ENCODE data around the gene SPPL2A. TPM values are rescaled to one million over a fixed set of nuclear protein-coding genes. Genes with fewer than 3 reads are reported as not detected.
A peak's percentile ranks its signal among the peaks of the same experiment; 100 is the strongest.
"Not testable (repeated sequence)": the region's sequence is repeated elsewhere in the genome, so short reads cannot be mapped to it uniquely, and the experiment has no call there.

SPPL2A gene
- total RNA-seq, 2 donors from 2014 or later: 51.5 to 58.3 TPM

DNA sequence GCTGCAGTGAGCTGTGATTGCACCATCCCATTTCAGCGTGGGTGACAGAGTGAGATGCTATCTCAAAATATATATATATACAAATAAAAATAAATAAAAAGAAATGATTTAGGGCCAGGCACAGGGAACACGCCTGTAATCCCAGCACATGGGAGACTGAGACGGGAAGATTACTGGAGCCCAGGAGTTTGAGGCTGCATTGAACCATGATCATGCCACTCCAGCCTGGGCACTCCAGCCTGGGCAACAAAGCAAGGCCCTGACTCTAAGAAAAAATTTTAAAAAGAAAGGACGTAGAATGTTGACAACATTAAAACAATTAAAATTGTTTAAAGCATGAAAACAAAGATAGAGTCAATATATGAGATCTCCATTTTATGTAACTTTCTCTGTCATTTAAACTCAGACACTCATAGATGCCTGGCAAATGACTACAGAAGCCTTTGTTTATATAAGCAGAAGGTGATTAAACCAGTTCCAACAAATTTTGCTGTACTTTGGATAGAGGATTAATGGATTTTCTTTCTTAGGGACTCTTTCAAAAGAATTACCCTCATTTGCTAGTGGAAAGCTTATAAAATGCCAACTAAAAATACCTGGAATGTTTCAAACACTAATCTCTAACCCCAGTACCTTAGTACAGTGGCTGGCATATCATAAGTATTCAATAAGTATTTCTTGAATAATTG is 68.3 kb downstream of the SPPL2A start:
- DNase-seq (no peak), ATAC-seq (no peak)
- H3K4me1 Mint-ChIP-seq: peaks cover 2% of the 10 kb centered on the region
- no peaks in the 10 kb centered on the region for H3K9me3 ChIP-seq (ENCODE audit: control insufficient read depth, low read length, poor library complexity, severe bottlenecking)
- H3K36me3 Mint-ChIP-seq (ENCODE audit: low read depth): no peaks in the 10 kb centered on the region
- H3K27me3 Mint-ChIP-seq: no peaks in the 10 kb centered on the region
- H3K27ac Mint-ChIP-seq: no peak overlapping the region
- no peak overlapping the region for H3K4me3 Mint-ChIP-seq

DNA sequence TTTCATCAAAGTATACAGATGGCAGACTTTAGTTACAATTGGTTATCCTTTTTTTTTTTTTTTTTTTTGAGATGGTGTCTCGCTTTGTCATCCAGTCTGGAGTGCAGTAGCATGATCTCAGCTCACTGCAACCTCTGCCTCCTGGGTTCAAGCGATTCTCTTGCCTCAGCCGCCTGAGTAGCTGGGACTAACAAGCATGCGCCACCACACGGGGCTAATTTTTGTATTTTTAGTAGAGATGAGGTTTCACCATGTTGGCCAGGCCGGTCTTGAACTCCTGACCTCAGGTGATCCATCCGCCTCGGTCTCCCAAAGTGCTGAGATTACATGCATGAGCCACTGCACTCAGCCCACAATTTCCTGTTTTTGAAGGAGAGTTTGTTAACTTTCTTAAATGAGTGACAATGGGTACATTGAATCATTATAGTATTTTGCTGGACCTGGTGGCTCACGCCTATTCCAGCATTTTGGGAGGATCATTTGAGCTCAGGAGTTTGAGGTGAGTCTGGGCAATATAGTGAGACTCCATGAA is 70.8 kb downstream of the SPPL2A start:
- H3K36me3 Mint-ChIP-seq (ENCODE audit: low read depth); H3K9me3 ChIP-seq (ENCODE audit: control insufficient read depth, low read length, poor library complexity, severe bottlenecking); H3K27me3 Mint-ChIP-seq; H3K4me3 Mint-ChIP-seq; ATAC-seq; H3K27ac Mint-ChIP-seq; H3K4me1 Mint-ChIP-seq; DNase-seq: not testable (repeated sequence)

DNA sequence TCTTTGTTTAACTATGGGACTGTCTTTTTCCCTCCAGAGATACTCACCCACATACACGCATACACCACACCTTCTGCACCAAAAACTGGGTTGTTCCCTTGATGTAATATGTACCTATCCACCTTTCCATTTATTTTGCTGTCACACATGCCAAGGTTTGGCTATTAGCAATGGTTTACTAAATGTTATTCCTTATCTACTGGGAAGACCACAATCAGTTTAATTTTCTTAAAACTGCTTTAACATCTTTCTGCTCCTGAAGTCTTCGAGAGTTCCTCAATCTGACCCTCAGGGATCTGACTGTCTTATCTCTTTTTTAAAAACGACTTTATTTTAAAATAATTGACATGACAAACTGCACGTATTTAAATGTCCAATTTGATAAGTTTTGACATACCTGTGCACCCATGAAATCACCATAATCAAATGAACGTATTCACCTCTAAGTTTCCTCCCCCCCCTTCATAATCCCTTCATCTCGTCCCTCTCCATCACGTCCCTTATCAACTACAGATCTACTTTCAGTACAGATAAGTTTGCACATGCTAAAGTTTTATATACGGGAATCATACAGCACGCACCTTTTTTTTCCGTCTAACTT is 78.1 kb downstream of the SPPL2A start:
- Mint-ChIP-seq H3K36me3 (ENCODE audit: low read depth) (no peaks in the 10 kb centered on the region), H3K27me3 (no peaks in the 10 kb centered on the region), H3K4me1 (peaks cover 39% of the 10 kb centered on the region), H3K27ac (peak overlapping the region; percentile 98), H3K4me3 (peak overlapping the region; percentile 97)
- H3K9me3 ChIP-seq (ENCODE audit: control insufficient read depth, low read length, poor library complexity, severe bottlenecking): no peaks in the 10 kb centered on the region
- no peak for DNase-seq
- no peak for ATAC-seq

DNA sequence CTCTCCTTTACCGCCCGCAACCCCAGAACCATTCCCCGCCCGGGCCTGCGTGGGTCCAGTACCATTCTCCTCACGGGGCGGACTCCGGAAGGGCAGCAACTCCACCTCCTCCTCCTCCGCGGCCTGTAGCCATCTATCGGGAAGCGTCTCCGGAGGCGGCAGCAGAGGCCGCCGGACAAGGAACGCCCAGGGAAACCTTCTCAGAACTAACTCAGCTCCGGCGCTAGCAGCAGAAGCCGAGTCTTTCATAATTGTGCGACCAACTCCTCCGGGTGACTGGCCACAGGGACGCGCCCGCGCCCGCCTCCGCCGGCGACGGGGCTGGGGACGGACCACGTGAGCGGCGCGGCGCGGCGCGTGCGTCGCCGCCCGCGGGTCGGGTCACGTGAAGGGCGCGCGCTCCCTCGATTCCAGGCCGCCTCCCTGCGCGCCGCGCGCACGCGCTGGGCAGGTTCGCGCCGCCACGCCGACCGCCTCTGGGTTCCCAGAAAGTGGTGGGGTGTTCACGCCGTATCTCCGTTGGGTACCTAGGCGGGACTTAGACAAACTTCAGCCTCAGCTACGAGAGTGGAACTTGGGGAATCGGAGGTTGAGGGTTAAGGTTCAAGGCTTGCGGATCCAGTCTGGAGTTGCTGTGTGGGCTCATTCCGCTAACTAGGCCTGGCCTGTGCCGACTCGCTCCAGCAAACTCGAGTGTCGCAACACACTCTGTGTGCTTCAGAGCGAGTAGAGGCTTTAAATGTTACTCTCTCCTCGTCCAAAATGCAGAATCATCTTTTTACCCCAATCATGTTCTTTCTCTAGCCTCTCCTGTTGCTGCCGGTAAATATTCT is 78.8 kb downstream of the SPPL2A start, which contains the start of gene TRPM7:
Gene TRPM7, minus strand, starts transcription at position 329 of the 833 bp plus-strand sequence. Its CDS starts 264 bp downstream, at position 65.
- peak; percentile 85 for ATAC-seq
- H3K36me3 Mint-ChIP-seq (ENCODE audit: low read depth): no peaks in the 10 kb centered on the region
- H3K27me3 Mint-ChIP-seq: no peaks in the 10 kb centered on the region
- peak within 1 kb of the TSS; percentile 97 for H3K4me3 Mint-ChIP-seq
- peaks cover 42% of the 10 kb centered on the region for H3K4me1 Mint-ChIP-seq
- peak within 1 kb of the TSS; percentile 98 for H3K27ac Mint-ChIP-seq
- no peaks in the 10 kb centered on the region for H3K9me3 ChIP-seq (ENCODE audit: control insufficient read depth, low read length, poor library complexity, severe bottlenecking)
- peak; percentile 82 to 88 (median 87) for DNase-seq

DNA sequence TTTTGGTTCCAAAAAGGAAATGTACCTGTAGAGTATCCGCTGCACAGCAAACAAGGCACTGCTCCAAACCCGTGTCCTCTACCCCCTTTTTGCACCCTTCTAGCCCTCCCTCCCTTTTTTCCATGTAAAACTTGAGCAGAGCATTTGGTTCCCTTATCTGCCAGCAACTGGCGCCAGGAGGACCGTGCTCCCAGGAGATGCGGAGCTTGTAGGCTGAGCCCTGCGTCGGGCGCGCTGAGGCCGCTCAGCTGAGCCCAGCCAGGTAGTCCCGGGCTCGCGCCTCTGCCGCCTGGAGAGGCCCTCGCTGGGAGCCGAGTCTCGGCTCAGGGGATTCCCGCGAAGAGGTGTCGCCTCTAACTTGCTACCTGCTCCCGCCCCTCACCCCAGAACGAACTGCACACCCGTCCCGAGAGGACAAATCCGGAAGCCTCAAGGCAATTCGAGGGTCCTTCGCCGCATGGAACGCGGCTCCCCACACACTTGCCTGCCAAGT is 79.5 kb downstream of the SPPL2A start:
- Mint-ChIP-seq H3K27ac (peak overlapping the region; percentile 98), H3K36me3 (ENCODE audit: low read depth) (no peaks in the 10 kb centered on the region), H3K4me1 (peaks cover 48% of the 10 kb centered on the region), H3K4me3 (peak overlapping the region; percentile 97), H3K27me3 (no peaks in the 10 kb centered on the region)
- DNase-seq: peak; percentile 69 to 74 (median 70)
- H3K9me3 ChIP-seq (ENCODE audit: control insufficient read depth, low read length, poor library complexity, severe bottlenecking): no peaks in the 10 kb centered on the region
- peak; percentile 83 for ATAC-seq

DNA sequence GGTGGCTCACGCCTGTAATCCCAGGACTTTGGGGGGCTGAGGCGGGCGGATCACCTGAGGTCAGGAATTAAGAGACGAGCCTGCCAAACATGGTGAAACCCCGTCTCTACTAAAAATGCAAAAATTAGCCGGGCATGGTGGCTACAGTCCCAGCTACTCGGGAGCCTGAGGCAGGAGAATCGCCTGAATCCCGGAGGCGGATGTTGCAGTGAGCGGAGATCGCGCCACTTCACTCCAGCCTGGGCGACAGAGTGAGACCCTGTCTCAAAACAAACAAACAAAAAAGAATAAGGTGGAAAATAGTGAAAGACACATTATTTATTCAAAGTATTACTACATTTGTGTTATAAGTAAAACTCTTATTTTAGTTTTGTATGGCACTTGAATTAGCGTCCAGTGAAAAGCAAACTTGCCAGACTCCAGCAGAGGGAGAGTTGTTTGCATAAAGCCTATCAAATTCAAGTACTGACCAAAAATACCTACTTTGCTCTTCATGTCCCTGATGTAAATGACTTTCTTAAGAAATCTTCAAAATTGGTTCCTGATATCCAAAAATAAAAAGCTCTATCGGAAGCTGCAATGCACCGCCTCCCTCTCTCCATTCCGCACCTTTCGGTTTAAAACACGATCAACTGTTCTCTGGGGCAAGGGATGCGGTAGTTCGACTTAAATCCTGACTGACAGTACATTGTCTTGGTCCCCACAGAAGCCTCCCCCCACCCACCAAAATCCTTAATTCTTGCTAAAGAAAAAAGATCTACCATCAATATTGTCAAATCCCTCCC is 80.1 kb downstream of the SPPL2A start:
- H3K36me3 Mint-ChIP-seq (ENCODE audit: low read depth): no peaks in the 10 kb centered on the region

DNA sequence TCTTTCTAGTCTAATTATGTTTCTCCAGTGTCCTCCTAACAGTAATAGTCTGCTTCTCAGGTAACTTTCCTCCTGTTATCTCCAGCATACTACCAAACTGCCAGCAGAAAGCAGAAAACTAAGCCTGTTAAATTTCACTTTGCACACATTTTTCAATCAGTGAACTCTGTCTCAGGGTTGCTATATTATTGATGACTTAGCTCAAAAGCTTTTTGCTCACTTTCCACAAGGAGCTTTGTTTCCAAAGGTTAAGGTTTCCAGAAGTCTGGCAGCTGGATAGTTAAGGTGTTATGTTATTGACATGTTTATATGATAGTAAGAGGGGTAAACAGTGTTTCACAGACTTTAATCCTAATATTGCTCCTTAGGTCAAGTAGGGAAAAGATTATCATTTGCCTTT is 84.0 kb downstream of the SPPL2A start:
- Mint-ChIP-seq H3K4me3 (peak overlapping the region; percentile 68), H3K27me3 (no peaks in the 10 kb centered on the region), H3K36me3 (ENCODE audit: low read depth) (no peaks in the 10 kb centered on the region), H3K27ac (peak overlapping the region; percentile 59), H3K4me1 (peaks cover 36% of the 10 kb centered on the region)
- H3K9me3 ChIP-seq (ENCODE audit: control insufficient read depth, low read length, poor library complexity, severe bottlenecking): no peaks in the 10 kb centered on the region
- DNase-seq: no peak
- ATAC-seq: no peak

More for the DNA sequence above, 80.1 kb downstream of the SPPL2A start:
- H3K27me3 Mint-ChIP-seq: no peaks in the 10 kb centered on the region
- H3K4me1 Mint-ChIP-seq: peaks cover 48% of the 10 kb centered on the region
- peak overlapping the region; percentile 98 for H3K27ac Mint-ChIP-seq
- ATAC-seq (no peak), DNase-seq (no peak)
- peak overlapping the region; percentile 97 for H3K4me3 Mint-ChIP-seq
- no peaks in the 10 kb centered on the region for H3K9me3 ChIP-seq (ENCODE audit: control insufficient read depth, low read length, poor library complexity, severe bottlenecking)

DNA sequence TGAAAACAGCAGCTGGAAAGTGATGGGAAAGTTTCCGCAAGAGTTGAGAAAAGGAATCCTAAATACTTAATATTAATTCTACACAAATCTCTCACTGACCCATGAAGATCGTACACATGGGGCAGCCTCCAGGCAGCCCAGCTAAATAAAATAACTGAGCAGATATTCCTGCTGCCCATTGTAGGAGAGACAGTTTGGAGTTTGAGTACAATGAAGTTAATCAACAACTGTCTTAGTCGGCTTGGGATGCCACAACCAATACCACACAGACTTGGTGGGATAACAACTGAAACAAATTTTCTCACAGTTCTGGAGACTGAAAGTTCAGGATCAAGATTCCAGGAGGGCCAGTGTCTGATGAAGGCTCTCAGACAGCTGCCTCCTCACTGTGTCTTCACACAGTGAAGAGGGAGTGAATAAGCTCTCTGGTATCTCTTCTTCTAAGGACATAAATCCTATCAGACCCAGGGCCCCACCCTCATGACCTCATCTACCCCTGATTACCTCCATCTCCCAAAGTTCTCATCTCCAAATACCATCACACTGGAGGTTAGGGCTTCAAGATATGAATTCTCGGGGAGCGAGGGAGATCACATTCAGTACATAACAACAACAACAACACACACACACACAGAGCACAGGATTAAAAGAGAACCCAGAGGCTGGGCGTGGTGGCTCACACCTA is 88.6 kb downstream of the SPPL2A start:
- no peaks in the 10 kb centered on the region for H3K9me3 ChIP-seq (ENCODE audit: control insufficient read depth, low read length, poor library complexity, severe bottlenecking)
- Mint-ChIP-seq H3K27me3 (no peaks in the 10 kb centered on the region), H3K4me1 (peaks cover 11% of the 10 kb centered on the region), H3K4me3 (no peak overlapping the region), H3K36me3 (ENCODE audit: low read depth) (no peaks in the 10 kb centered on the region), H3K27ac (peak overlapping the region; percentile 75)
- no peak for ATAC-seq
- no peak for DNase-seq

DNA sequence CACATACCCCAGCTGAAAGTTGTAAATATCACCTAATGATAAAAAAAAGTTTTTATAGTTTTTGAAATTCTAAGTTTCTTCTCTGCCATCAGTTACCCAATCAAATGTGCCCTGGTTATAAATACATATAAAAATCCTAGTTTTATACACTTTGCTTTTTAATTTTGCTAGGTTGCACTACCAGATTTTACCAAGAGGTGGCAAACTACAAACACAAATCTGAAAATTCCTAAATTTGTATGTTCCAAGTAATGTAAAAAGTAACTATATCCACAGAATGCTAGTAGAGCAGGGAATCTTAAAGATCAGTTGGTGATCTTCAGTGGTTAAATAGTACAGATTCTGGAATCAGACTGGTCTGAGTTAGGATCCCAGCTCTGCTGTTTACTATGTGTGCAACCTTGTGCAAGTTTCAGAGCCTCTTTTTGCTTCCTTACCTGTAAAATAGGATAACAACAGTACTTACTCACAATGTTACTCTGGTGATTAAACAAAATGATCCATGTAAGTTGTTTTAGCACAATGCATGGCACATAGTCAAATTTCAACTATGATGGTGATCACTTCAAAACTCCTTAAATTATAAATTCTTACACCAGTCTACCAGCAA is 89.9 kb downstream of the SPPL2A start:
- Mint-ChIP-seq H3K4me3 (no peak overlapping the region), H3K36me3 (ENCODE audit: low read depth) (no peaks in the 10 kb centered on the region), H3K27me3 (no peaks in the 10 kb centered on the region), H3K4me1 (peaks cover 10% of the 10 kb centered on the region), H3K27ac (peak overlapping the region; percentile 24)
- no peaks in the 10 kb centered on the region for H3K9me3 ChIP-seq (ENCODE audit: control insufficient read depth, low read length, poor library complexity, severe bottlenecking)
- peak; percentile 47 for ATAC-seq
- DNase-seq: no peak

DNA sequence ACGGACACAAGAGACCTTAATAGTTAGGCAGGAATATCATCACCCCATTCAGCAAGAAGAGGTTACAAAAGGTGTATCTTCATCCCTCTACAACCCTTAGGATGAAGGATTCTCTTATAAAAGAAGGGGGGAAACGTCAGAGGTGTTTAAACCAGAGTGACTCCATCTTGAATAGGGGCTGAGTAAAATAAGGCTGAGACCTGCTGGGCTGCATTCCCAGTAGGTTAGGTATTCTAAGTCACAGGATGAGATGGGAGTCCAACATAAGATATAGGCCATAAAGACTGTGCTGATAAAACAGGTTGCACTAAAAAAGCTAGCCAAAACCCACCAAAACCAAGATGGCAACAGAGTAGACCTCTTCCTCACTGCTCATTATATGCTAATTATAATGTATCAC is 95.4 kb downstream of the SPPL2A start:
- no peaks in the 10 kb centered on the region for H3K27me3 Mint-ChIP-seq
- H3K27ac Mint-ChIP-seq: peak overlapping the region; percentile 83
- ATAC-seq: no peak

DNA sequence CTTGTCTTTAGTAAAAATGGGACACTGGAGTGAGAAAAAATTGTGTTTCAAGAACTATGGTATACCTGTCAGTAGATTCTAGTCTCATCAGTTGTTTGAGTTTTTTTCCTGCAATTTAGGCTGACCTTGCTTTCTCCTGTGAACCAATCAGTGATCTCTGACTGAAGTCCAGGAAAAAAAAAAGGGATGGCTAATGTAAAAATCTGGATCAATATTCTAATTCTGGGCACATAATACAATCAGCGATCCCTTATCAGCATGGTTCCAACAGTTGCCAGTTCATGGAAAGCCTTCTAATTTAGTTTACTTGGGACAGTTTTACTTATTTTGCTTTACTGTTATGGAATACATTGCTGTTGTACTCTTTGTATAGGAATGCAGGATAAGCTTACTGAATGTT is 95.9 kb downstream of the SPPL2A start:
- DNase-seq: no peak
- Mint-ChIP-seq H3K27me3 (no peaks in the 10 kb centered on the region), H3K36me3 (ENCODE audit: low read depth) (no peaks in the 10 kb centered on the region), H3K27ac (peak overlapping the region; percentile 83), H3K4me3 (no peak overlapping the region), H3K4me1 (peaks cover 21% of the 10 kb centered on the region)
- no peak for ATAC-seq
- H3K9me3 ChIP-seq (ENCODE audit: control insufficient read depth, low read length, poor library complexity, severe bottlenecking): no peaks in the 10 kb centered on the region

More for the DNA sequence above, 95.4 kb downstream of the SPPL2A start:
- no peak for DNase-seq
- no peaks in the 10 kb centered on the region for H3K9me3 ChIP-seq (ENCODE audit: control insufficient read depth, low read length, poor library complexity, severe bottlenecking)
- H3K36me3 Mint-ChIP-seq (ENCODE audit: low read depth): no peaks in the 10 kb centered on the region
- peaks cover 21% of the 10 kb centered on the region for H3K4me1 Mint-ChIP-seq
- H3K4me3 Mint-ChIP-seq: no peak overlapping the region

DNA sequence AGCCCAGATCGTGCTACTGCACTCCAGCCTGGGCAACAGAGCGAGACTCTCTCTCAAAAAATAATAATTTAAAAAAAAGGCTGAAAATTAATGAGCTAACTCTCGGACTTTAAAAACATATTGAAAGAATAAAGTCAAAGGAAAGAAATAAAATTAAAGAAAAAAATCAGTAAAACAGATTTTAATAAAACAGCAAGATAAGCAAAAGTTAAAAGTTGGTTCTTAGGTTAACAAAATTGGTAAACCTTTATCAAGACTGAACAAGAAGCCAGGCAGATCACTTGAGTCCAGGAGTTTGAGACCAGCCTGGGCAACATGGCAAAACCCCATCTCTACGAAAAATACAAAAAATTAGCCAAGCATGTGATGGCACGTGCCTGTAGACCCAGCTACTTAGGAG is 99.6 kb downstream of the SPPL2A start:
- peaks cover 2% of the 10 kb centered on the region for H3K36me3 Mint-ChIP-seq (ENCODE audit: low read depth)
- peak overlapping the region; percentile 86 for H3K27ac Mint-ChIP-seq
- no peak overlapping the region for H3K4me3 Mint-ChIP-seq

More for the DNA sequence above, 99.6 kb downstream of the SPPL2A start:
- ATAC-seq (no peak), DNase-seq (no peak)
- H3K9me3 ChIP-seq (ENCODE audit: control insufficient read depth, low read length, poor library complexity, severe bottlenecking): no peaks in the 10 kb centered on the region
- Mint-ChIP-seq H3K4me1 (peaks cover 18% of the 10 kb centered on the region), H3K27me3 (no peaks in the 10 kb centered on the region)
